Mesendoderm (in vitro differentiated cells): Measurements from ENCODE around the gene RARG.

Source experiments
- DNase-seq: peaks from one replicate; pipeline ENCODE4 v3.0.0; 2013
- H2AK5ac ChIP-seq: 2 replicates; pipeline ENCODE4 v1.6.1; 2013; ENCODE audit warnings: low read length, inconsistent platforms
- H2BK120ac ChIP-seq: 2 replicates; pipeline ENCODE4 v1.6.1; 2013; ENCODE audit warnings: low read depth, mild to moderate bottlenecking, low read length, moderate library complexity, mixed read lengths
- H2BK15ac ChIP-seq: replicated peaks from 2 replicates; pipeline ENCODE4 v1.6.1; 2013; ENCODE audit warnings: low read depth, mild to moderate bottlenecking, moderate library complexity
- H2BK5ac ChIP-seq: 2 replicates; pipeline ENCODE4 v1.6.1; 2013; ENCODE audit warnings: low read length, inconsistent platforms
- H3K18ac ChIP-seq: 2 replicates; pipeline ENCODE4 v1.6.1; 2013; ENCODE audit warnings: mild to moderate bottlenecking, low read length, mixed read lengths
- H3K23ac ChIP-seq: one replicate; pipeline ENCODE4 v1.6.1; 2013; ENCODE audit warnings: low read length
- H3K27ac ChIP-seq: 2 replicates; pipeline ENCODE4 v1.5.1; 2013; ENCODE audit warnings: low read depth, mild to moderate bottlenecking, inconsistent platforms, low read length, moderate library complexity
- H3K27me3 ChIP-seq: 2 replicates; pipeline ENCODE4 v1.6.1; 2013; ENCODE audit warnings: low read length, control low read depth, mild to moderate bottlenecking, inconsistent platforms; ENCODE audit not compliant: insufficient read depth, poor library complexity
- H3K36me3 ChIP-seq: 2 replicates; pipeline ENCODE4 v1.6.1; 2013; ENCODE audit warnings: low read length, inconsistent platforms; ENCODE audit not compliant: control insufficient read depth, insufficient read depth
- H3K4ac ChIP-seq: one replicate; pipeline ENCODE4 v1.6.1; 2013; ENCODE audit warnings: low read depth, mild to moderate bottlenecking, low read length, moderate library complexity
- H3K4me1 ChIP-seq: 2 replicates; pipeline ENCODE4 v1.6.1; 2013; ENCODE audit warnings: low read depth, low read length, inconsistent platforms; ENCODE audit not compliant: control insufficient read depth
- H3K4me2 ChIP-seq: 2 replicates; pipeline ENCODE4 v1.6.1; 2013; ENCODE audit warnings: low read length
- H3K4me3 ChIP-seq: 2 replicates; pipeline ENCODE4 v1.5.1; 2013; ENCODE audit warnings: mild to moderate bottlenecking, low read length
- H3K56ac ChIP-seq: one replicate; pipeline ENCODE4 v1.6.1; 2013; ENCODE audit warnings: low read length
- H3K79me1 ChIP-seq: 2 replicates; pipeline ENCODE4 v1.6.1; 2013; ENCODE audit warnings: low read length, inconsistent platforms
- H3K79me2 ChIP-seq: 2 replicates; pipeline ENCODE4 v1.6.1; 2013; ENCODE audit warnings: mild to moderate bottlenecking, low read length; ENCODE audit not compliant: control insufficient read depth, insufficient read depth
- H3K9ac ChIP-seq: 2 replicates; pipeline ENCODE4 v1.6.1; 2013; ENCODE audit warnings: low read length, inconsistent platforms
- H4K5ac ChIP-seq: one replicate; pipeline ENCODE4 v1.6.1; 2013; ENCODE audit warnings: low read length
- H4K8ac ChIP-seq: one replicate; pipeline ENCODE4 v1.6.1; 2013; ENCODE audit warnings: low read depth, mild to moderate bottlenecking, control low read depth, low read length, moderate library complexity
- WGBS: extraction: QIAGEN DNeasy Blood & Tissue Kit; methylation state at CpG from one replicate; pipeline ENCODE4 v1.1.7; 2013; ENCODE audit warnings: low lambda C conversion rate, missing lambda C conversion rate; ENCODE audit not compliant: insufficient coverage; ENCODE audit errors: extremely low coverage; 5-methylcytosine and 5-hydroxymethylcytosine counted together

The RARG gene

GRCh38 chr12:53233671-53234121 is 1.7 kb upstream of the RARG start:
- H3K4me1 ChIP-seq, result peaks cover 42% of the 10 kb centered on the region
- H3K79me1 ChIP-seq, result peaks cover 8% of the 10 kb centered on the region
- no peak overlapping the region for H4K8ac ChIP-seq
- H3K4me2 ChIP-seq, result peak overlapping the region; percentile 60
- no peaks in the 10 kb centered on the region for H3K79me2 ChIP-seq
- peak overlapping the region; percentile 94 for H2AK5ac ChIP-seq
- H2BK15ac ChIP-seq, result no peak overlapping the region
- peak overlapping the region; percentile 14 for H2BK5ac ChIP-seq
- no peak overlapping the region for H3K27ac ChIP-seq
- H2BK120ac ChIP-seq, result no peak overlapping the region
- no peaks in the 10 kb centered on the region for H3K27me3 ChIP-seq
- H3K18ac ChIP-seq, result peak overlapping the region; percentile 0
- WGBS, result no CpG with 5 or more reads among the region's 7 CpGs
- H3K23ac ChIP-seq, result no peak overlapping the region
- H3K36me3 ChIP-seq, result no peaks in the 10 kb centered on the region
- peak overlapping the region; percentile 79 for H3K56ac ChIP-seq
- peak overlapping the region; percentile 44 for H4K5ac ChIP-seq
- H3K9ac ChIP-seq, result peak overlapping the region; percentile 67
- DNase-seq, result no peak
- H3K4ac ChIP-seq, result no peak overlapping the region
- no peak overlapping the region for H3K4me3 ChIP-seq

DNA sequence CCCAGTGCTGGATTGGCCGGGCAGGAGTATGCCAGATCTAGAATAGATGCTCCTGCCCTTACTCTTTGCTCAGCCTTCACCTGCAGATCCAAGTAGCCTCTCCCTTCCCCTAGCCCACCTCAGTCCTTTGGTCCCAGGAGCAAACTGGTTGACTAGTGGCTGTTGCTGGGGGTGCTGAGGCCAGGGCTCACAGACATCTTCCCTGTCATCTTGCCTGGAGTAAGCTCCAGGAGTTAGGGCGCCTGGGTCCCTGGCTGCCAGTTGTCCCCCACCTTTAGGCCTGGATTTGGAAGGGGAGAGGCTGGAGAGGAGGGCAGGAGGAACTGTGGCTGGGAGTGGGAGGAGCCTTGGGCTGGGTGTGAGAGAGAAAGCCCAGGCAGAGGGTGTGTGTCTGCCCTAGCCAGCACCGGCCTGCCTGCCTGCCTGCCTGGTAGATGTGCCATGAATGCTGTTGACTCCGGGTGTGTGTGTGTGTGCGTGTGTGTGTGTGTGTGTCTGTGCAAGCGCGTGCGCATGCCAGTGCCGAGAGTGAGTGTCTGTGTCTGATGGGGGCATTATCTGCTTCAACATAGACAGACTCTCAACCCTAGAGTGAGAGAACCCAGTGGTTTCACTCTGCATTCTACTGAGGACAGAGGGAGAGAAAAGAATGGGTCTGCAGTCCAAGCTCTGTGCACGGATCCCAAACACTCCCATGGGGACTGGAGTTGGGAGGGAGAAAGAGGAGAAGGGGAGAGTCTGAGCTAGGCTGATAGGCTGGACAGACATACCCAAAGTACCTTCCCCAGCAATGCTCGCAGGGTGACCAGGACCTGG is 845 bp upstream of the RARG start:
- H2BK15ac ChIP-seq, result no peak overlapping the region
- peak overlapping the region; percentile 44 for H3K4me2 ChIP-seq
- peaks cover 8% of the 10 kb centered on the region for H3K79me1 ChIP-seq
- peak overlapping the region; percentile 2 for H3K27ac ChIP-seq
- H4K5ac ChIP-seq, result no peak overlapping the region
- no peaks in the 10 kb centered on the region for H3K36me3 ChIP-seq
- H3K23ac ChIP-seq, result no peak overlapping the region
- H3K79me2 ChIP-seq, result no peaks in the 10 kb centered on the region
- H2BK120ac ChIP-seq, result no peak overlapping the region
- H2BK5ac ChIP-seq, result peak overlapping the region; percentile 1
- no peak overlapping the region for H3K18ac ChIP-seq
- H2AK5ac ChIP-seq, result no peak overlapping the region
- peak; percentile 70 for DNase-seq
- no peak overlapping the region for H4K8ac ChIP-seq
- H3K27me3 ChIP-seq, result no peaks in the 10 kb centered on the region
- no peak overlapping the region for H3K4ac ChIP-seq
- H3K4me3 ChIP-seq, result no peak overlapping the region
- peaks cover 42% of the 10 kb centered on the region for H3K4me1 ChIP-seq
- H3K56ac ChIP-seq, result peak overlapping the region; percentile 79
- no CpG with 5 or more reads among the region's 11 CpGs for WGBS
- peak overlapping the region; percentile 34 for H3K9ac ChIP-seq

DNA sequence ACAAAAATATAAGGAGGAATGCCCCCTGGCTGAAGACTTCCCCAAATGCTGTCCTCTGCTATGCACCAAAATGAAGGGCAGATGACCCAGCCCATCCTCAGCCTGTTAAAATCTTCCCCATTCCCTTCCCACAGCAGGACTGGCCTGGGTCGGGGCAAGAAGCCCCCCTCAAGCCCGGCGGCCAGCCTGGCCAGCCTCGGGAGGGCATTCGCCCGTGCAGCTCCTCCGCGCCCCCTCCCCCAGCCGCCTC is 413 bp downstream of the RARG start:
- no peak overlapping the region for H3K23ac ChIP-seq

DNA sequence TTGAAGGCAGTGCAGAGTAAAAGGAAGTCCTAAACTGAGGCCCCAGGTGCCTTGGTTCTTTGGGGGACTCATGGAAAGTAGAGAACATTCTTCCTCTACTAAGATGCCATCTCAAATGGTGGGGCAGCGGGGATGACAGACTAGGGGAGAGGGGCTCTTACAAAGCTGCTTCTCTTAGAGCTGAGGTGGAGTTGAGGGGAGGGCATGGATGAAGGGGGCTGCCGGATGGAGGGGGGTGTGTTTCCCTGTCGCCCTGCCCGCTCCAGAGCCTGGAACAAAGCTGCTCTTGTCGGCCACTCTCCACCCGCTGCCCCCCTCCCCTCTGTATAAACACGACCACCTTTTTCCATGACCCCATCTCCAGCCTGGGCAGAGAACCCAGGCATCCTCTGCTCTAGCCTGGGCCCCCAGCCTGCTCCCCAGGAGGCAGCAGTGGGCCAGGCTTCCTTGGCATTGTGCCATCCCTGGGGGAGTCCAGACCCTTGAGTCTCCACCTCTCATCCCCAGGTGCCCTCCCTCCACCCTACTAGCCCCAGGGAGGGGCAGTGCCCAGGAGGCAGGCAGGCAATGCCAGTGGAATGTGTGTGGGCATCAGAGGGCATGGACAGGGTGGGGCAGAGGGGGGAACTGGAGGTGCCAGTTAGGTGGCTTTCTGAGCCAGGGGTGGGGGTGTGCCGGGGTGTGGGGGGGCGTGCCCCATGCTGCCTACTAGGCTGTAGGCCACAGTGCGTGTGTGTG is 1.7 kb downstream of the RARG start:
- H4K8ac ChIP-seq, result no peak overlapping the region

More for the DNA sequence above, 413 bp downstream of the RARG start:
- peak; percentile 64 for DNase-seq
- peak overlapping the region; percentile 46 for H3K18ac ChIP-seq
- peak overlapping the region; percentile 23 for H2BK120ac ChIP-seq
- no peaks in the 10 kb centered on the region for H3K27me3 ChIP-seq
- no peaks in the 10 kb centered on the region for H3K79me2 ChIP-seq
- peak overlapping the region; percentile 97 for H3K56ac ChIP-seq
- H3K27ac ChIP-seq, result peak overlapping the region; percentile 17
- peaks cover 8% of the 10 kb centered on the region for H3K79me1 ChIP-seq
- no CpG with 5 or more reads among the region's 9 CpGs for WGBS
- H3K4ac ChIP-seq, result peak overlapping the region; percentile 49
- no peak overlapping the region for H4K8ac ChIP-seq
- H3K9ac ChIP-seq, result peak overlapping the region; percentile 94
- peak overlapping the region; percentile 59 for H2BK5ac ChIP-seq
- H4K5ac ChIP-seq, result no peak overlapping the region
- no peak overlapping the region for H2AK5ac ChIP-seq
- H3K4me3 ChIP-seq, result peak overlapping the region; percentile 77
- H3K4me2 ChIP-seq, result peak overlapping the region; percentile 95
- H3K36me3 ChIP-seq, result no peaks in the 10 kb centered on the region
- no peak overlapping the region for H2BK15ac ChIP-seq
- peaks cover 41% of the 10 kb centered on the region for H3K4me1 ChIP-seq

GRCh38 chr12:53229454-53229853 is 2.6 kb downstream of the RARG start:
- H3K56ac ChIP-seq, result no peak overlapping the region
- H3K27ac ChIP-seq, result no peak overlapping the region
- no peak overlapping the region for H4K5ac ChIP-seq
- no peaks in the 10 kb centered on the region for H3K27me3 ChIP-seq
- H3K79me1 ChIP-seq, result peaks cover 8% of the 10 kb centered on the region
- H3K23ac ChIP-seq, result no peak overlapping the region
- no peak overlapping the region for H4K8ac ChIP-seq
- no peak overlapping the region for H2BK5ac ChIP-seq
- H3K4ac ChIP-seq, result no peak overlapping the region
- no peaks in the 10 kb centered on the region for H3K36me3 ChIP-seq
- no peaks in the 10 kb centered on the region for H3K79me2 ChIP-seq
- H3K18ac ChIP-seq, result no peak overlapping the region
- no peak overlapping the region for H2BK15ac ChIP-seq
- H3K4me2 ChIP-seq, result no peak overlapping the region
- no peak overlapping the region for H3K4me3 ChIP-seq
- WGBS, result no CpG with 5 or more reads among the region's 2 CpGs
- no peak overlapping the region for H3K9ac ChIP-seq
- H2BK120ac ChIP-seq, result no peak overlapping the region
- no peak for DNase-seq
- no peak overlapping the region for H2AK5ac ChIP-seq
- H3K4me1 ChIP-seq, result peaks cover 29% of the 10 kb centered on the region

More for the DNA sequence above, 1.7 kb downstream of the RARG start:
- Histone ChIP-seq H3K27me3 (no peaks in the 10 kb centered on the region), H3K79me1 (peaks cover 8% of the 10 kb centered on the region), H3K23ac (no peak overlapping the region), H3K4me1 (peaks cover 31% of the 10 kb centered on the region), H3K4ac (no peak overlapping the region), H3K9ac (no peak overlapping the region), H3K27ac (no peak overlapping the region), H3K18ac (no peak overlapping the region), H2BK5ac (no peak overlapping the region), H3K4me2 (no peak overlapping the region), H2AK5ac (no peak overlapping the region), H2BK15ac (no peak overlapping the region), H3K4me3 (no peak overlapping the region), H2BK120ac (no peak overlapping the region), H3K36me3 (no peaks in the 10 kb centered on the region), H4K5ac (no peak overlapping the region), H3K56ac (peak overlapping the region; percentile 62), H3K79me2 (no peaks in the 10 kb centered on the region)
- WGBS, result no CpG with 5 or more reads among the region's 10 CpGs
- DNase-seq, result no peak
